ENCODE measurements around the gene GPR143. TPM values are rescaled to one million over a fixed set of nuclear protein-coding genes. Genes with fewer than 3 reads are reported as not detected.

Gene GPR143
- total RNA-seq, 4 donors from 2014 or later = 2.2 to 4.4 (median 3.6) TPM

- WGBS, 2 donors = 51 to 65% methylated on average over 9 to 11 of the region's 11 CpGs
- H3K4me3 ChIP-seq (ENCODE audit: low read depth, poor library complexity, severe bottlenecking) = no peak overlapping the region
- TF ChIP-seq POLR2A (IDR thresholded peaks at IDR 0.05) (no peak), CTCF (IDR thresholded peaks at IDR 0.05) (no peak)
- intact Hi-C loops (cut with DNase I; ENCODE audit: low total_unique reads) = no loop called here
- DNase-seq (ENCODE audit: low spot score in 2 of 2) = no peak
These were observed 32.0 kb upstream of the GPR143 start for GRCh38 chrX:9797384-9798360.

GRCh38 chrX:9794495-9794894, 28.8 kb upstream of the GPR143 start:
- intact Hi-C loops (cut with DNase I; ENCODE audit: low total_unique reads) = no loop called here
- no peak overlapping the region for H3K4me3 ChIP-seq (ENCODE audit: low read depth, poor library complexity, severe bottlenecking)
- WGBS, 2 donors = 89 to 91% methylated on average over 7 of the region's 7 CpGs
- no peak for TF ChIP-seq POLR2A (IDR thresholded peaks at IDR 0.05)
- DNase-seq (ENCODE audit: low spot score in 2 of 2) = no peak

- no peak for TF ChIP-seq POLR2A (IDR thresholded peaks at IDR 0.05)
- no peak for TF ChIP-seq CTCF (IDR thresholded peaks at IDR 0.05)
- intact Hi-C loops (cut with DNase I; ENCODE audit: low total_unique reads) = no loop called here
- H3K4me3 ChIP-seq (ENCODE audit: low read depth, poor library complexity, severe bottlenecking) = no peak overlapping the region
- DNase-seq (ENCODE audit: low spot score in 2 of 2) = no peak
- WGBS, 2 donors = 63 to 81% methylated on average over 6 of the region's 6 CpGs
These were observed 25.2 kb upstream of the GPR143 start for GRCh38 chrX:9790866-9791265.

- WGBS, 2 donors = 52 to 90% methylated on average over 3 to 5 of the region's 5 CpGs
- no peak overlapping the region for H3K4me3 ChIP-seq (ENCODE audit: low read depth, poor library complexity, severe bottlenecking)
- TF ChIP-seq CTCF (IDR thresholded peaks at IDR 0.05) (no peak), POLR2A (IDR thresholded peaks at IDR 0.05) (no peak)
- intact Hi-C loops (cut with DNase I; ENCODE audit: low total_unique reads) = no loop called here
- DNase-seq (ENCODE audit: low spot score in 2 of 2) = no peak
These were observed 23.9 kb upstream of the GPR143 start for GRCh38 chrX:9789555-9789954.

GRCh38 chrX:9788911-9789310, 23.3 kb upstream of the GPR143 start:
- no peak for TF ChIP-seq POLR2A (IDR thresholded peaks at IDR 0.05)
- TF ChIP-seq CTCF (IDR thresholded peaks at IDR 0.05) = no peak
- H3K4me3 ChIP-seq (ENCODE audit: low read depth, poor library complexity, severe bottlenecking) = no peak overlapping the region
- no peak for DNase-seq (ENCODE audit: low spot score in 2 of 2)
- WGBS, 2 donors = 25 to 27% methylated on average over 2 of the region's 2 CpGs
- intact Hi-C loops (cut with DNase I; ENCODE audit: low total_unique reads) = no loop called here

- no peak for DNase-seq (ENCODE audit: low spot score in 2 of 2)
- WGBS, 2 donors = 17 to 21% methylated on average over 20 to 36 of the region's 45 CpGs
- no peak overlapping the region for H3K4me3 ChIP-seq (ENCODE audit: low read depth, poor library complexity, severe bottlenecking)
- intact Hi-C loops (cut with DNase I; ENCODE audit: low total_unique reads) = no loop called here
- TF ChIP-seq POLR2A (IDR thresholded peaks at IDR 0.05) (no peak), CTCF (IDR thresholded peaks at IDR 0.05) (no peak)
These were observed 21.4 kb upstream of the GPR143 start for GRCh38 chrX:9786798-9787635.

Data from lower leg skin (tissue), 4 donors.